ENCODE results near the gene C2orf72. TPM values are rescaled to one million over a fixed set of nuclear protein-coding genes. Genes with fewer than 3 reads are reported as not detected.

C2orf72 gene
- total and polyA plus RNA-seq, 2 of the 13 experiments (the other 11 are each of a cell fraction or from before 2014, with no cell fraction given): 147 to 203 TPM

DNA sequence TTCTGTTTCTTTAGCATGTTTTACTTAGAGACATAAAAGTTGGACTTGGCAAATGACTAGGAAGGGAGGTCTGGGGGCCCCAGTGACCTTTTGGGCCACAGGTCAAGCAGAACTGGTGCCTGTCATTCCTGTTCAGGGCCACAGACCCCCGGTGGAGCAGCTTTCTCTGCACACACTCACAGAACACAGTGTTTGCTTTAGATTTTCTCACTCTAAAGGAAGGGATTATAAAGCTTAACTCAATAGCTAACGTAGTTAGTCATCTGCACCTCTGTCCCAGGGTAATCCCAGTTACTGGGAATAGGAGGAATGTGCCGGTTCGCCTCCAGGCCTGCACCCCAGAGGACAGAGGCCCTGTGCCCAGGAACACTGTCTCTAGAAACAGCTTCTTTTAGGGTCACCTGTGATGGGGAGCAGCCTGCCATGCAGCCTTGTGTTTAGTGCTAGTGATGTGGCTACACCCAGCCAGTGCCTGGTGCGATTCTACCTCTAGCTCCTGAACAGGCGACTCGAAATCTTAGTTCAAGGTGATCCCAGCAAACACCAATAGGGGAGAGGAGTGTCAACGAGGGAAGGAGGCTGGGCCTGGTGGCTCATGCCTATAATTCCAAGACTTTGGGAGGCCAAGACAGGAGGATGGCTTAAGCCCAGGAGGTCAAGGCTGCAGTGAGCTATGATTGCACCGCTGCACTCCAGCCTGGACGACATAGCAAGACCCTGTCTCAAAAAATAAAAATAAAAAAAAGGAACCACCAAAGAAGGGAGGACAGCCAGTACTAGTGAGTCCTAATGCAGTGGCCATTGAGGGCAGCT, 29.8 kb upstream of the C2orf72 start (continued):
- TF ChIP-seq, protein P1, sequence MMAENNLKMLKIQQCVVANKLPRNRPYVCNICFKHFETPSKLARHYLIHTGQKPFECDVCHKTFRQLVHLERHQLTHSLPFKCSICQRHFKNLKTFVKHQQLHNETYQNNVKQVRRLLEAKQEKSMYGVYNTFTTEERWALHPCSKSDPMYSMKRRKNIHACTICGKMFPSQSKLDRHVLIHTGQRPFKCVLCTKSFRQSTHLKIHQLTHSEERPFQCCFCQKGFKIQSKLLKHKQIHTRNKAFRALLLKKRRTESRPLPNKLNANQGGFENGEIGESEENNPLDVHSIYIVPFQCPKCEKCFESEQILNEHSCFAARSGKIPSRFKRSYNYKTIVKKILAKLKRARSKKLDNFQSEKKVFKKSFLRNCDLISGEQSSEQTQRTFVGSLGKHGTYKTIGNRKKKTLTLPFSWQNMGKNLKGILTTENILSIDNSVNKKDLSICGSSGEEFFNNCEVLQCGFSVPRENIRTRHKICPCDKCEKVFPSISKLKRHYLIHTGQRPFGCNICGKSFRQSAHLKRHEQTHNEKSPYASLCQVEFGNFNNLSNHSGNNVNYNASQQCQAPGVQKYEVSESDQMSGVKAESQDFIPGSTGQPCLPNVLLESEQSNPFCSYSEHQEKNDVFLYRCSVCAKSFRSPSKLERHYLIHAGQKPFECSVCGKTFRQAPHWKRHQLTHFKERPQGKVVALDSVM (CRISPR knock-in tag; IDR thresholded peaks at IDR 0.05): no peak
- no peak for TF ChIP-seq NR1H2 (CRISPR knock-in tag; IDR thresholded peaks at IDR 0.05; ENCODE audit: borderline replicate concordance, low read depth)
- no peak for TF ChIP-seq MED8 (CRISPR knock-in tag; IDR thresholded peaks at IDR 0.05; ENCODE audit: insufficient replicate concordance)
- TF ChIP-seq ZNF343 (CRISPR knock-in tag; IDR thresholded peaks at IDR 0.05): no peak
- no peak for TF ChIP-seq ZNF629 (CRISPR knock-in tag; conservative IDR thresholded peaks at IDR 0.05)
- TF ChIP-seq ZNF720 (CRISPR knock-in tag; IDR thresholded peaks at IDR 0.05): no peak
- TF ChIP-seq SOX13 (IDR thresholded peaks at IDR 0.05): no peak
- peak in 1 of 2 experiments; percentile 61; a peak in 1 of 4 replicates for TF ChIP-seq SOX13 (CRISPR knock-in tag; conservative IDR thresholded peaks at IDR 0.05 in 1 of 2, IDR thresholded peaks at IDR 0.05 in 1 of 2)
- TF ChIP-seq FOSL2 (CRISPR knock-in tag; IDR thresholded peaks at IDR 0.05): peak; percentile 67
- TF ChIP-seq HOXA3 (CRISPR knock-in tag; IDR thresholded peaks at IDR 0.05): 0 out of 2 replicates have a peak, but pooled peaks have one; percentile 52
- TF ChIP-seq, protein P2, sequence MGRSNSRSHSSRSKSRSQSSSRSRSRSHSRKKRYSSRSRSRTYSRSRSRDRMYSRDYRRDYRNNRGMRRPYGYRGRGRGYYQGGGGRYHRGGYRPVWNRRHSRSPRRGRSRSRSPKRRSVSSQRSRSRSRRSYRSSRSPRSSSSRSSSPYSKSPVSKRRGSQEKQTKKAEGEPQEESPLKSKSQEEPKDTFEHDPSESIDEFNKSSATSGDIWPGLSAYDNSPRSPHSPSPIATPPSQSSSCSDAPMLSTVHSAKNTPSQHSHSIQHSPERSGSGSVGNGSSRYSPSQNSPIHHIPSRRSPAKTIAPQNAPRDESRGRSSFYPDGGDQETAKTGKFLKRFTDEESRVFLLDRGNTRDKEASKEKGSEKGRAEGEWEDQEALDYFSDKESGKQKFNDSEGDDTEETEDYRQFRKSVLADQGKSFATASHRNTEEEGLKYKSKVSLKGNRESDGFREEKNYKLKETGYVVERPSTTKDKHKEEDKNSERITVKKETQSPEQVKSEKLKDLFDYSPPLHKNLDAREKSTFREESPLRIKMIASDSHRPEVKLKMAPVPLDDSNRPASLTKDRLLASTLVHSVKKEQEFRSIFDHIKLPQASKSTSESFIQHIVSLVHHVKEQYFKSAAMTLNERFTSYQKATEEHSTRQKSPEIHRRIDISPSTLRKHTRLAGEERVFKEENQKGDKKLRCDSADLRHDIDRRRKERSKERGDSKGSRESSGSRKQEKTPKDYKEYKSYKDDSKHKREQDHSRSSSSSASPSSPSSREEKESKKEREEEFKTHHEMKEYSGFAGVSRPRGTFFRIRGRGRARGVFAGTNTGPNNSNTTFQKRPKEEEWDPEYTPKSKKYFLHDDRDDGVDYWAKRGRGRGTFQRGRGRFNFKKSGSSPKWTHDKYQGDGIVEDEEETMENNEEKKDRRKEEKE (IDR thresholded peaks at IDR 0.05): no peak
- no peak for TF ChIP-seq SMAD1 (CRISPR knock-in tag; IDR thresholded peaks at IDR 0.05; ENCODE audit: borderline replicate concordance, low read depth)
- TF ChIP-seq TBL1XR1 (IDR thresholded peaks at IDR 0.05; ENCODE audit: borderline replicate concordance, low read length, partially characterized antibody): no peak
- no peak for TF ChIP-seq SRSF9 (IDR thresholded peaks at IDR 0.05; ENCODE audit: borderline replicate concordance, insufficient read depth, low read depth, low read length, poor library complexity, severe bottlenecking)
- no peak for TF ChIP-seq JARID2 (CRISPR knock-in tag; IDR thresholded peaks at IDR 0.05; ENCODE audit: insufficient replicate concordance)
- TF ChIP-seq, protein P3, sequence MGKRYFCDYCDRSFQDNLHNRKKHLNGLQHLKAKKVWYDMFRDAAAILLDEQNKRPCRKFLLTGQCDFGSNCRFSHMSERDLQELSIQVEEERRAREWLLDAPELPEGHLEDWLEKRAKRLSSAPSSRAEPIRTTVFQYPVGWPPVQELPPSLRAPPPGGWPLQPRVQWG (CRISPR knock-in tag; IDR thresholded peaks at IDR 0.05; ENCODE audit: borderline replicate concordance, low read depth): no peak
- TF ChIP-seq, protein P4, sequence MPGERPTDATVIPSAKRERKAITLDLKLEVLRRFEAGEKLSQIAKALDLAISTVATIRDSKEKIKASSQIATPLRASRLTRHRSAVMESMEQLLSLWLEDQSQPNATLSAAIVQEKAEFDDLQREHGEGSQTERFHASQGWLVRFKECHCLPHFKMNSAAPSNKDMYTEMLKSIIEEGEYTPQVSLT (CRISPR knock-in tag; IDR thresholded peaks at IDR 0.05; ENCODE audit: borderline replicate concordance, low read depth): no peak
- TF ChIP-seq, protein P5, sequence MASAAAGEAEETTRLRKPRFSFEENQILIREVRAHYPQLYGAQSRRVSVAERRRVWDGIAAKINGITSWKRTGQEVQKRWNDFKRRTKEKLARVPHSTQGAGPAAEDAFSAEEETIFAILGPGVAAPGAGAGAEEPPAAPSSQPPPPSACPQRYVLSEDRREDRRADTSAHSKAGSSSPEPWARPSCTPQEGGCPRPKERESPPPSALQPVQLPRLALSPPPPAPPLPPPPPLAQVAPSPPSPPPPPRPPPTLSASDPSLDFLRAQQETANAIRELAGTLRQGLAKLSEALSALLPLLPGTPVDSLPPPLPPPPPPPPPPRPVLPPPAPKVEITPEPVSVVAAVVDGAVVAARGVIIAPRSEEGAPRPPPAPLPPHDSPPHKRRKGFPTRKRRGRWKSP (CRISPR knock-in tag; IDR thresholded peaks at IDR 0.05): no peak
- TF ChIP-seq ISL2 (CRISPR knock-in tag; IDR thresholded peaks at IDR 0.05): peak; percentile 44; the same call in 1 of the 2 replicates
- TF ChIP-seq RORA (CRISPR knock-in tag; IDR thresholded peaks at IDR 0.05): no peak

All from HepG2 (cell line).